Activated effector memory CD4-positive, alpha-beta T cell treated with Interleukin-2 at 50 U/mL for 16 hours (primary cell): ENCODE measurements around the gene ADCK2.
"Not testable (repeated sequence)": the region's sequence is repeated elsewhere in the genome, so short reads cannot be mapped to it uniquely, and the experiment has no call there.

Source experiments
- DNase-seq: peaks from one replicate; pipeline ENCODE4 v3.0.0-alpha.2; 2020

ADCK2 gene

GRCh38 chr7:140674899-140675701 is 2.4 kb downstream of the ADCK2 start:
- DNase-seq, result no peak

DNA sequence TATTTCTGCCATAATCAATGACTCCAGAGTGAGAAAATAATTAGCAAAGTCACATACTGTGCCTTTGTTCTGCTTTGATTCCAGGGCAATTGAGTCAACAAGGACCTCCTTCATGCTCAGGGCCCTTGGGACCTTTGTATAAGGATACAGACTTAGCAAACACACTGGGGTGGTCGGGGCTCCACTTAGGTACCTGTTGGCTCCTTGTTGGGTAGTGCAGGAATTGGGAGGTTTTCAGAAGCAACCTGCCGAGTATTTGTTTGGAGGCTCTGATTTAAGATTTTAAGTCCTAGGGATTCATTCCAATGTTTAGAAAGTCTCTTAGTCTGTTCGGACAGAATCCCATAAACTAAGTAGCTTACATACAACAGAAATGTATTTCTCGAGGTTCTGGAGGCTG is 3.0 kb downstream of the ADCK2 start:
- no peak for DNase-seq

- DNase-seq, result no peak
Measured at GRCh38 chr7:140676306-140676705, 3.6 kb downstream of the ADCK2 start.

DNA sequence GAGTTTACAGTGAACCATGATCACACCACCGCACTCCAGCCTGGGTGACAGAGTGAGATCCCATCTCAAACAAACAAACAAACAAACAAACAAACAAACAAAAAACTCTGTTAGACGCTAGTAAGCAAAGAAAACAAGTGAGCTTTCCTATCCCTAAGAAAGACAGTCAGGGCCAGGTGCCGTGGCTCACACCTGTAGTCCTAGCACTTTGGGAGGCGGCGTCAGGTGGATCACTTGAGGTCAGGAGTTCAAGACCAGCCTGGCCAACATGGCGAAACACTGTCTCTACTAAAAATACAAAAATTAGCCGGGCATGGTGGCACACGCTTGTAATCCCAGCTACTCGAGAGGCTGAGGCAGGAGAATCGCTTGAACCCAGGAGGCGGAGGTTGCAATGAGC is 4.2 kb downstream of the ADCK2 start:
- DNase-seq, result not testable (repeated sequence)

DNA sequence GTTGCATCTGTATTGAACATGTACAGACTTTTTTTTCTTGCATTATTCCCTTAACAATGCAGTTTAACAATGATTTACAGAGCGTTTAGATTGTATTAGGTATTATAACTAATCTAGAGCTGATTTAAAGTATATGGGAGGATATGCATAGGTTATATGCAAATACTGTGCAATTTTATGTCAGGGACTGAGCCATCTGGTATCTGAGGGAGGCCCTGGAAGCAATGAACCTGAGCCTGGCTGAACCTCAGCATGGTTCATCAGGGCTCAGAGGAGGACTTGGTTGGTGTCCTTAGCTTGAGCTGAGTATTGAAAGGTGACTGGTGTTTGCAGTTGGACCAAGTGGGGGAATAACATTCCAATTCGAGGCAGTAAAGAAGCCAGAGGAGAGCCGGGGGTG is 4.8 kb downstream of the ADCK2 start:
- no peak for DNase-seq

DNA sequence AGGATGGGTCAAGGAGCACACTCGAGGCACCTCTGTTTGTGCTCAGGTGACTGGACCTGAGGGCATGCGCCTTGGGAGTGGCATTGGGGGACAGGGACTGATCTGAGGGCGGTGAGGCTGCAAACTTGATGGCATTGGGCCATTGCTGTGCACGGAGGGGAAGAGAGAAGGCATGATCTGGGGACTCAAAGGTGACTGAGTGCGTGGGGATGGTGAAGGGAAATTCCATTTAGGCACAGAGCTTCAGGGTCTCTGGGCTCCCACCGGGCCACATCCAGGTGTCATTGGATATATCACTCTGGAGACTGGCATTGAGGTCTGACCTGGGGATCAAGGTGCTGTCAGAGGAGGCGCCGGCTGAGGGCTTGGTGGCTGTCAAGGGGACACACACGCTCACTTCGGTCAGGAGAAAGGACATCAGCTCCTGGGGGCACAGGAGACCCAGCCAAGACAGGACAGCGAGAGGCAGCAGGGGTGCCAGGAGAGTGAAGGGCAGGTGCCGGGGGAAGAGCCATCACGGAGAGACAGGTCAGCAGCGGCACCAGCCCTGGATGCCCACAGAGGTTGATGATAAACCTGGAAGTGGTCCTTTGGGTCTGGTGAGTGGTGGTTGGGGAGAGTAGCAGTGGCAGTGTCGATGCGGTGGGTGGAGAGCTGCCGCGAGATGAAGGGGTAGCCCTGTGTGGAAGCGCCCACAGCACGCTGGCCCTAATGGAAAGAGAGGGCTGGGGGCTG is 5.5 kb downstream of the ADCK2 start:
- no peak for DNase-seq

DNA sequence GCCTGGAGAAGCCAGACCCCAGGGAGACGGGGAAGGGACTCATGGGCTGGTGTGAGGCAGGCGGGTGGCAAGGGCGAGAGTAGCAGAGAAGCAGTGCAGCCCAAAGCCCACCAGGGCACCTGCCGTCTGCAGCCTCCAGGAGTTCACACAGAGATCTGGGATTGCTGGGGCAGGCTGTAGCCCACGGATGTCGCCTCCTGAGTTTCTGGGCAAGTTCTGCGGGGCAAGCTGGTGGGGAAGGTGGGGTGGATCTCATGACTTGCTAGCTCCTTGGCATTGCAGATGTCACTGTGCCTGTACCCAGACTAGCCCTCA is 6.0 kb downstream of the ADCK2 start:
- DNase-seq, result no peak

- DNase-seq, result no peak
Measured at GRCh38 chr7:140679186-140679585, 6.4 kb downstream of the ADCK2 start.

DNA sequence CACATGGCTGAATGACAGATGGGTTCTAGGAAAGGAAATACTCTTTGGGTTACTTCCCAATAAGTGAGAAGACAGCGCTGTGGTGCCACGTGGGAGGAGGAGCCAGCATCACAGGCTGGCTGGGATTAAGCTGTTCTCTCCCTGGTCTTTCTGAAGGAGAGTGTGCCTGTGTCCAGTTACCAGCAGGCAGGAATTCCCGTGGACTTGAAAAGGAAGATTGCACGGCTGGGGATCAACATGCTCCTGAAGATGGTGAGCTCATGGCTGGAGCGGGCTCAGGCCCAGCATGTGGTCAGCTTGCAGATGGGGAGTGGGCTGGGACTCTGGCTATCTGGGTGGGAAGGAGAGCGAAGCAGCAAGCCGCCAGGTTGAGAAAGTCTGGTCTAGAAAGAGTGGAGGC is 8.1 kb downstream of the ADCK2 start:
- DNase-seq, result no peak

- DNase-seq, result no peak
Measured at GRCh38 chr7:140681766-140682165, 9.0 kb downstream of the ADCK2 start.

GRCh38 chr7:140683657-140684056 is 10.9 kb downstream of the ADCK2 start:
- DNase-seq, result no peak

- DNase-seq, result no peak
Measured at GRCh38 chr7:140684066-140684950, 11.6 kb downstream of the ADCK2 start.

- no peak for DNase-seq
Measured at GRCh38 chr7:140685407-140686087, 12.8 kb downstream of the ADCK2 start.

GRCh38 chr7:140686921-140687320 is 14.2 kb downstream of the ADCK2 start:
- DNase-seq, result no peak

DNA sequence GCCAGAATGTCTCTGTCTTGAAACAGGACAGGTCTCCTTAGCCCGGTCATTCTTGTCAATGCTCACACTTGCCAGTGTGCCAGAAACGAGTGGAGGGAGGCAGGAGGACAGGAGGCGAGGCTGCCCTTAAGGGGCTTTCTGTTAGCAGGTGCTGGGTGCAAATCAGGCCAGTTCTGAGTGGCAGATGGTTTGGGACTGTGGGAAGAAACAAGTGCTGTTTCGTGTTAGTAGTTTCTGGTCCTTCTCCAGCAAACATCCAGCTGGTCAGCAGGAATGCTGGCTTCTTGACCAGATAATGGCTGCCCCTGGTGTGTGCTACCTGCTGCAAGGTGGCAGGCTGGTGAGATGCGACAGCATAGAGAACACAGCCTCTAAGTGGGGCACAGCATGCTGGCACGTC is 15.6 kb downstream of the ADCK2 start:
- DNase-seq, result no peak

GRCh38 chr7:140689199-140690152 is 16.7 kb downstream of the ADCK2 start:
- no peak for DNase-seq

- DNase-seq, result no peak
Measured at GRCh38 chr7:140691376-140692045, 18.8 kb downstream of the ADCK2 start.

DNA sequence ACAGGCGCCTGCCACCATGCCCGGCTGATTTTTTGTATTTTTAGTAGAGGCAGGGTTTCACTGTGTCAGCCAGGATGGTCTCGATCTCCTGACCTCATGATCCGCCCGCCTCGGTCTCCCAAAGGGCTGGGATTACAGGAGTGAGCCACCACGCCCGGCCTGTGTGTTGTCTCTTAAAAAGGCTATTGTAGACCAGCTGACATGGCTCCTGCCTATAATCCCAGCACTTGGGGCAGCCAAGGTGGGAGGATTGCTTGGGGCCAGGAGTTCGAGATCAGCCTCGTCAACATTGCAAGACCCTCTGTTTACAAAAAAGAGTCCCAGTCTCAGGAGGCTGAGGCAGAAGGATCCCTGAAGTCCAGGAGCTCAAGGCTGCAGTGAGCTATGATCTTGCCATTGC is 21.1 kb downstream of the ADCK2 start:
- not testable (repeated sequence) for DNase-seq

DNA sequence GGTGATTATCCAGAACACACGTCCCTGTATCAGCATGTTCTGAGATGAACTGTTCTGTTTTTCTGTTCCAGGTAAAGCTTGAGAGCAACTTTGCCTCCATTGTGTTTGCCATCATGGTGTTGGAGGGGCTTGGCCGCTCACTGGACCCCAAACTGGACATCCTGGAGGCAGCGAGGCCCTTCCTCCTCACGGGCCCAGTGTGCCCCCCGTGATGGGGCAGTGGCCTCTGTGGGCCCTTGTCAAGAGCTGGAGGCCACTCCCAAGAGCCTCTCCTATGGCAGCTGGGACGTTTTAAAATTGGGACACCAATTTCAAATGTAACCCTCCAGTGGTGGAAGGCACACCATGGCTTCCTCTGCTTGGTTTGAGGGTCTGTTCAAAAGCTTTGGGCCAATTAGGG is 21.8 kb downstream of the ADCK2 start:
- DNase-seq, result no peak

GRCh38 chr7:140695381-140695780 is 22.6 kb downstream of the ADCK2 start:
- DNase-seq, result no peak

GRCh38 chr7:140696024-140696679 is 23.4 kb downstream of the ADCK2 start:
- peak; percentile 91 for DNase-seq
